A549 treated with AZD2906 at 1 μM for 4 hours (cell line): ENCODE measurements around the gene STK40. TPM values are rescaled to one million over a fixed set of nuclear protein-coding genes. Genes with fewer than 3 reads are reported as not detected.

Experiments used
- total RNA-seq: library from RNA; stranded (reverse); fragments of 200-300 nt; extraction: Qiagen RNA extraction; gene quantifications from 5 replicates; pipeline ENCODE4 v1.2.3, GENCODE V29; 2022

Gene STK40
- total RNA-seq, result 9.7 to 10.3 TPM (median 10.0 TPM) in 5 replicates

DNA sequence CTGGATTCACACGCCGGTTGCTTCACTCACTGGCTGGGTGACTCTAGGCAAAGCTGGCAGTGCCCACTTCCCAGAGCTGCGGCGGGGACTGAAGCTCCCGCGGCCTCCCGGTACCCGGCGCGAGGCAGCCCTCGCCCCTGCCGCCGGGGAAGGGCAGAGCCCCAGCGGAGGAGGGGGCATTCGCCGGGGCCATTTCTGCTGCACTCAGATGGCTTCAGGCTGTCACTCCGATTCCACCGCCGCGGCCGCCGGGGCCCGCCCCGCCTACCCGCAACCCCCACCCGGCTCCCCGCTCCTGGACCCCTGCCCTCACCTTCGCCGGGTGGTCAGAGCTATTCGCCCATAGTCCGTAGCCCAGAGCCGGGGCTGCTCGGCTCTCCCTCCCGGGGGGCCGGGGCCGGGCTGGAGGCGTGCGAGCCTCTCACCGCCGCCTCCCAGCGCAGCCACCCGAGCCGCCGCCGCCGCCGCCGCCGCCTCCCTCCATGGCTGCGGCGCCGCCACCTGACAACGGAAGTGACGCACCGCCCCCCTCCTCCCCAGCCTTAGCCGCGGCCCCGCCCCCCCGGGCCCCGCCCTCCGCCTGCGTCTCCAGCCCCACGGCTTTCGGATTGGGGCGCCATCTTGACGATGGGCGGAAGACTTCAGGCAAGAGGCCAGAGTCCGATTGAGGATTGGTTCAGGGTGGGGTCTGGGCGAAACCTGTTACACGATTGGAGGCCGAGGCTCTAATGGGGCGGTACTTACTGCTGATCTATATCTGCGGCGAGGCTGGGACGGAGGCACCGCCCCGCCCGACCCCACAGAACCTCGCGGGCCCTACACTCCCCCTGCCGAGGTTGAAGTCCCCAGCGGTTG is at the start of gene STK40:
STK40 (minus strand) TSS at position 515 of the 855 bp plus-strand sequence. CDS start 24,592 bp downstream, outside the sequence.

GRCh38 chr1:36397378-36398230 is 11.9 kb upstream of the STK40 start, which contains the start of gene LSM10:
LSM10 (minus strand) TSS chr1:36397908; CDS start chr1:36394129, 3,779 bp downstream.

DNA sequence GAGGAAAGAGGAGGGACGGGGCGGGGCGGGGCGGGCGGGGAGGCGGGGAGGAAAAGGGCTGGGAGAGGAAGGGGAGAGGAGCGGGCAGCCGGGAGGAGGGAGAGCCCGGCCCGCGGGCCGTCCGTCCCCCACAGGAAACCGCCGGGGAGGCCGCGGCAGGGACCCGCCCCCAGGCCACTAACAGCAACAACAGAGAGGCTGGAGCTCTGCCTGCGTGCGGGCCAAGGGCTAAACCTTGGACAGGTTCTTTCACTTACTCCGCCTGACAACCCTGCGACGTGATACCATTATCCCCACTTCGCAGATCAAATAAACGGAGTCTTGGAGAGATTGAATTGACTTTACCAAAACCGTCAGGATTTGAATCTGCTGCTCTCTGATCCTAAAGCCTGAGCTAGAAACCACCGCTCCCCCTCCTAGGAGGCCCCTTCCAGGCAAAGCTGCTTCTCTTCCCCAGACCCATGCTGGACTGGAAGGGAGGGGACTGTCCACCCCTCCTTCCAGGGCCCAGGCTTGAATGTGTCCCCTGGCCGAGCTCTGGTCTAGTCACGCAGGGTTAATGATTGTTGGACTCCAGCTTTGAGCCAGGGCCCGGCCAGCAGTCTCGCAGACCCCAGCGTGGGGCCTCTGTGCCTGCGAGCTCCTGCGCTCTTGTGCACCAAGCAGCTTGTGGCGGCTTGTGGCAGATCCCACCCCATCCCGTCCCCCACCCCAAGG is 61.9 kb downstream of the STK40 start, which contains the start of gene EVA1B:
EVA1B (minus strand) TSS at position 10 of the 717 bp plus-strand sequence. CDS start 608 bp downstream, outside the sequence.

GRCh38 chr1:36306210-36306901 is 79.4 kb downstream of the STK40 start, which contains the start of gene SH3D21:
SH3D21 (plus strand) TSS chr1:36306368; CDS start chr1:36306421, 53 bp downstream.

Other genes with a start within 250 kb of the STK40 start
- gene TRAPPC3, start 236.4 kb downstream of the STK40 start, total RNA-seq, result 80.4 to 90.8 TPM (median 82.6 TPM) in 5 replicates
- gene MAP7D1, start 229.8 kb downstream of the STK40 start, total RNA-seq, result 210 to 248 TPM (median 238 TPM) in 5 replicates
- gene THRAP3, start 161.5 kb downstream of the STK40 start, total RNA-seq, result 63.9 to 88.8 TPM (median 69.6 TPM) in 5 replicates
- 2.0 to 3.4 TPM (median 2.6 TPM) in 5 replicates for gene SH3D21, start 79.6 kb downstream of the STK40 start, total RNA-seq
- gene EVA1B, start 62.3 kb downstream of the STK40 start, total RNA-seq, result 10.7 to 26.0 TPM (median 24.6 TPM) in 5 replicates
- gene LSM10, start 12.0 kb upstream of the STK40 start, total RNA-seq, result 31.2 to 43.7 TPM (median 43.0 TPM) in 5 replicates
- gene OSCP1, start 64.5 kb upstream of the STK40 start, total RNA-seq, result 5.8 to 7.4 TPM (median 6.3 TPM) in 5 replicates
- 68.4 to 87.2 TPM (median 80.7 TPM) in 5 replicates for gene MRPS15, start 78.5 kb upstream of the STK40 start, total RNA-seq
- not detected in 5 replicates for gene CSF3R, start 97.0 kb upstream of the STK40 start, total RNA-seq